Stimulated activated CD4-positive, alpha-beta T cell treated with anti-CD3 and anti-CD28 coated beads, Interleukin-1b, Interleukin-23, amount 100 ng/mL, for 48 hours (primary cell): ENCODE measurements around the gene MATK.

ENCODE experiments used
- DNase-seq: peaks from one replicate; pipeline ENCODE4 v3.0.0-alpha.2; 2020

Gene MATK

DNA sequence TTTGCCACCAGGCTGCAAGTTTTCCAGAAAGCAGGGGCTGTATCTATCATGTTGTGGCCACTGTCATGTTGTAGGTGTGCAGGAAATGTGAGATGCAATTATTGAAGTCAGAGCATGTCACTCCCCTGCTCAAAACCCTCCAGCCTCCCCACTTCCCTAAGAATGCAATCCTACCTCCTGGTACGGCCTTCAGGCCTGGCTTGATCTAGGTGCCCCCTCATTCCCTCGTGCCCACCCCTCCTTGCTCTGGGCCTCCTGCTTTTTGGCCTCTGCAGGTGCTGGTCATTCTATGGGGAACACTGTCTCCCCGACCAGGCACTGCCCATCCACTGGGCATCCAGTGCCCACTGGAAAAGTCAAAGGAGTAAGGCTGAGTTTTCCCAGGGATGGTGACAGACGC lies 28.5 kb upstream of the MATK start:
- no peak for DNase-seq

DNA sequence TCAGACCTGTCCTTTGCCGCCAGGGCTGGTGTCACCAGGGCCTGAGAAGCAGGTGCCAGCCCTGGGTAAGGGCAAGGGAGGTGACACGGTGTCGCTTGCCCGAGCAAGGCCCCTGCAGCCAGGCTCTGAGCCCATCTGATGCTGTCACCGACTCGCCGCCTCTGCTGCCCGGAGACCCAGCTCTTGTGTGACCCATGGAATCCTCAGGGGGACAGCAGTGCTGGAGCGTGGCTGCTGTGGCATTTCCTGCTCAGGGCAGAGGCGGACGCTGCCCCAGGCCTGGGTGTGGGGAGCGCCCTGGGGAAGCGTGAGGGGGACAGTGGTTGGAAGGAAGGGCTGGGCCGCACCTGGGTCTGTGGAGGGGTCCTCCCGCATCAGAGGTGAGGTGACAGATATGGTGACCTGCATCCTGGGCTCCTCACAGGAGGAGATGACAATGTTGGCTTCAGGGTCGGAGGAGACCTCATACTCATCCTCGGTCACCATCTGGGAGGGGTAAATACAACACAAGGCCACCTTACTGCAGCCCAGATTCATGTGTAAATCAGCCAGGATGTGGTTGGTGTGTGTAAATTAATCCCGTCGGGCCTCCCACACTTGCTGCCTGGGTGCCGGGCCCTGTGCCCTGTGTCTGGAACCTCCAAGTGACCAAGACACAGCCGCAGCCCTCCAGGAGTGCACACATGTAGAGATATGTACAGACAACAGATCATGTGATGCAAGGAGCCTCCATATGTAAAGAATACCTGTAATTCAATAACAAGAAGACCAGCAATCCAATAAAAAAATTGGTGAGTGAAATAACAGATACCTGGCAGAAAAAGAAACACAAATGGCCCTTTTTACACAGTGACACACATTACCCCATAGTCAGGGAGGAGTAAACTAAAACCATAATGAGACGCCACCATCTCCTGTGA lies 27.6 kb upstream of the MATK start:
- DNase-seq: no peak

DNA sequence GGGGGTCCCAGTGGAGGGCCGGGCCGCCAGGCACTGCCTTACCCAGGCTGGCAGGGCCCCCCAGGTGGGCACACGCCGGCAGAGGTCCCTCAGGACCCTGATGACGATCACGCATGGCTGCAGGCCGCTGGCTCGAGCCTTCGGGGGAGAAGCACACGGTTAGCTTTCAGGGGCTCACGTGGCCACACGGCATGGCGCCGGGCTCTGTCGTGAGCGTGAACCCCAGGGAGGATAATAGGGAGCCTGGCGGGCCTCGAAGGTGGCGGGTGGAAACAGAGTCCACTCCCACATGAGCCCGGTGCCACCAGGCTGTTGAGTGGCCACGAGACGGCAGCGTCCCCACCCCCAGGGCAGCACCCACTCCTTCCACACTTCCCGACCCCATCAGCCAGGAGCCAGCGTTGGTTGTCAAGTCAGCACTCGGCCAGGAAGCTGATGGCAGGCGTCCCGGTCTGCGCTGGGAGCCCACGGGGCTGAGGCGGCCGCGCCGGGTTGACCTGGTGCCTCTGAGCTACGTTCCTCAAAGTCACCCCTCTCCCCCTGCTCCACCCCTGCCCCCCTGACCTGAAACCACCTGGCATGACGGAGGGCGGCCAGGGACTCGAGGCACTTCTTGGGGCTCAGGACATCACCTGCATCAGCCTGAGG lies 24.7 kb upstream of the MATK start:
- no peak for DNase-seq

DNA sequence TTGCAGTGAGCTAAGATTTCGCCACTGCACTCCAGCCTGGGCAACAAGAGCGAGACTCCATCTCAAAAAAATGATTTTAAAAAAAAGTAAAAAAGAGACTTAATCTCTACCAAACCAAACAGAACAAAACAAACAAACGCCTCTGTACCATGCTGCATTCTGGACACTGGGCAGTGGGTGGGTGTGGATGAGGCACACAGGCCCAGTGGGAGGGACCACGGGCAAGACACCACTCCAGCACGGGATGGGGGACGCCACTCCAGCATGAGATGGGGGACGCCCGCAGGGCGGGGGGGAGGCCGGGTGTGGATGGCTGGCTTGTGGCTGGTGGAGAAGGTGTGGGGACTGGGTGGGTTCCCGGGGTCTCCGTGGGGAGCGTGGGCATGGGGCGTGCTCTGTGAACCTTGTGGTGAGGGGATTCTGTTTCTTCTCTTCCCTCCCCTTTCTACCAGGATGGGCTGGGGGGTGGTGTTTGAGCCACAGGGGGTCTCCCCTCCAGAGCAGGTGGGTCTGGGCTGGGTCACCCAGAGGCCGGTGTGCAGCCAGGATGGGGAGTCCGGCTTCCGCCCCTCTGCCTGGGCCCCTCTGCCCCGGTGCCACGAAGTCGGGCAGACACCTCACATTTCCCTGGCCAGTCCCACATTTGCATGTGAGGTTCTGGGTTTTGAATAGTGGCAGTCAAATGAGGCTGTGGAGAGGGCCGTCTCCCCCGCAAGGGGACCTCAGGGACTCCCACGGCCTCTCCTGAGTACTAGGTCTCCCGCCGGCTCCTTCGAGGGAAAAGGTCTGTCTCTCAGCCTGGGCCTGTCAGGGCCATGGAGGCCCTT lies 23.9 kb upstream of the MATK start:
- DNase-seq: no peak

DNA sequence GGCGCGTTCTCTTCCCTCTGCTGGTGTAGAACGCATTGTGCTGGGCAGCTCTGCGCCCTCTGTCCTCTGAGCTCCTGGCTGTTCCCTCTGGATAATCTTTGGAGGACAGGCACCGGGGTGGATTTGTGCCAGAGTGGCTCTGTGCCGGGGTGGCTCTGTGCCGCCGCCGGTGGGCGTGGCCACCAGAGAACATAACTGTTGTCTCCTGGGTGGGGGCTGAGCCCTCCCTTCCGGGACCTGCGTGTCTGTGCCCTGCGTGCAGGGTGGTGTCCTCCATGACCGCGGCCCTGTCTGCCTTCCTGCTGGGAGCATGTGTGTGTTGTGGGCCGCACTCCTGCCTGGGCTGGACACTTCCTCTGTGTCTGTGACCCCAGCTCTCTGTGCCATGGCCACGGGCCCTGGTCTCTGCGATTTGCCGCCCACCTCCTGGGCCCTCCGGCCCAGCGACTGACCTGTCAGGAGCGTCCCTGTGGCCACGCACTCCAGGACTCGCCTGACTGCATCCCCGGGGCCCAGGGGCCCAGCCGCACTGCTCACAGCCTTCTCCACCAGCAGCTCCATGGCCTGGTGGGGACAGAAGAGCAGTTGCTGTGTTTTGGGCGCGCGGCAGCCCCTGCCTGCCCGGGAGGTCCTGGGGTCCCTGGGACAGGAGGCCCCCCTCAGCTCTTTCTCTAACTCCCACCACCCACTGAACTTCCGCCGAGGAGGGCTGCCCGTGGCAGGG lies 22.4 kb upstream of the MATK start:
- no peak for DNase-seq

DNA sequence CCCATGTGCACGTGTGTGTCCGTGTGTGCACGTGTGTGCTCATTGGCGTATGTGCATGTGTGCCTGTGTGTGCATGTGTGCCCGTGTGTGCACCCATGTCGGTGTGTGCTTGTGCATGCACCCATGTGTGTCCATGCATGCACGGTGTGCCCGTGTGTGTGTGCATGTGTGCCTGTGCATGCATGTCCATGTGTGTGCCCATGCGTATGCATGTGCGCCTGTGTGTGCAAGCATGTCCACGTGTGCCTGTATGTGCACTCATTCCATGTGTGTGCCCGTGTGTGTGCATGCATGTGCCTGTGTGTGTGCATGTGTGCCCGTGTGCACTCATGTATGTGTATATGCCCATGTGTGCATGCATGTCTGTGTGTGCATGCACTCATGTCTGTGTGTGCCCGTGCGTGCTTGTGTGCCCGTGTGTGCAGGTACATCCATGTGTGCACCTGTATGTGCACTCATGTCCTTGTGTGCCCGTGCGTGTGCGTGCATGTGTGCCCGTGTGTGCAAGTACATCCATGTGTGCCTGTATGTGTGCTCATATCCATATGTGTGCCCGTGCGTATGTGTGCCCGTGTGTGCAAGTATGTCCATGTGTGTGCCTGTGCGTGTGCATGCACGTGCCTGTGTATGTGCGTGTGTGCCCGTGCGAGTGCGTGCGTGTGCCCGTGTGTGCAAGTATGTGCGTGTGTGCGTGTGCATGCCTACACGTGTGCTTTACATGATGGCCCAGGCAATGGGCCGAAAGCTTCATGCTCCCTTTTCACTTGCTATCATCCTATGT lies 21.6 kb upstream of the MATK start:
- no peak for DNase-seq

DNA sequence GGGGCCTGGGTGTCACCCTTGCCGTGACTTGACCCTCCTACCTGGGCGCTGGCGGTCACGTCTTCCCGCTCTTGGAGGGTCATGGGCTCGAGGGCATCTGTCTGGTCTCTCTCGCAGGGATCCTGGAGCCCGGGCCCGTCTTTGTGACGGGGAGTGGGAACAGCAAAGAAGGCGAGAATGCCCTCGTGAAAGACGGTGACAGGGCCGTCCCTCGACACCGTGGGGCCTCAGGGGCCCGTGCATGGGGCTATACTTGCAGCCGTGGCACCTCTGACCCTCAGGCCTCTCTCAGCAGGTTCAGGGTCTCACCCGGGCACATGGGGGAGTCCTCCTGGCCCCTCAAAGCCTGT lies 20.9 kb upstream of the MATK start:
- DNase-seq: no peak

DNA sequence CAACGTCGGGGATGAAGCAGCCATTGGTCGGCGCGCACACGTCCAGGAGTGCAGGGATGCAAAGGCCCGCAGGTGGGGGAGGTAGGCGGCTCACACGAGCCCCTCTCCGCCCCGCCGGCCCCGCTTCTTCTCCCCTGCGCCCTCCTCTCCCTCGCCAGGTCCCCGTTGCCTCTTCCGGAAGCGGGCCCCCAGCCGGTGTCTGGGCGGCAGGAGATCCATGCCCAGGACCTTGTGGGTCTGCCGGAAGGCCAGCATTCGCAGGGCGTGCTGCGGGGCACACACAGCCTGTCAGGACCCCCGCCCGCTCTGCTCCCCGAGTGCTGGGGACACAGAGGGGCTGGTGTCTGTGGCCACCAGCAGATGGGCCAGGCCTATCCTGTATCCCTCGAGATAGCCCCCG lies 19.7 kb upstream of the MATK start:
- DNase-seq: no peak

DNA sequence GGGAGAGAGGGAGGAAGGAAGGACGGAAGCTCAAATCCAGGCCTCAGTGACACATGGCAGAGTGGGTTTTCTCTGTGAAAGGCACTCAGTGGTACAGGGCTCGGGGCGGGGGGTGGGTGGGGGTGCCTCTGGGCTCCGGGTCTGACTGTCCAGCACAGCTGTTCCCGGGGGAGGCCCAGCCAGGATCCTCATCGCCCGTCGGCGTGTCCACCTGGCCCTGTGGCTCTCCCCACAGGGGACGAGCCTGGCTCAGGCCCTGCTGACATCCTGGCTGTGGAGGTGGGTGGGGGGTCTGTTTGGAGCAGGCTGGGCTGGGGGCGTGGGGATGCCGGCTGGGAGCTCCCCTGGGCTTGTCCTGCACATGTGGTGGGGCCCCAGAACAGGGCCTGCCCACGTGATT lies 18.2 kb upstream of the MATK start:
- no peak for DNase-seq

DNA sequence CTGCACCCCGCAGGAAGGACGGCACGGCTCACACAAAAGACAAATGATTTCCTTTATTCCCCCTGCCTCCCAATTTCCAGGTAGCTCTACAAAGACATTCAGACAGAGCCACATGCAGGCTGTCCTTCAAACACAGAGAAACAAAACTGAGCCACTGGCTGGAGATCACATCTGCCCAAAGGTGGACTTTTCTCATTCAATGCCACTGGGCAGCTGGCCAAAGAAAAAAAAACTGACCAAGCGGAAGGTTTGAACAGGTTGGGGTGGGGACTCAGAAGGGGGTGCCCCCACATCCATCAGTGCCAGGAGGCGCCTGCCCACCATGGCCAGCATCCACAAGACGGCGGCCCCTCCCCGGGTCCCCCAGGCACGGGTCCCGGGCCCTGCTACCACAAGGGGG lies 17.8 kb upstream of the MATK start:
- DNase-seq: no peak

DNA sequence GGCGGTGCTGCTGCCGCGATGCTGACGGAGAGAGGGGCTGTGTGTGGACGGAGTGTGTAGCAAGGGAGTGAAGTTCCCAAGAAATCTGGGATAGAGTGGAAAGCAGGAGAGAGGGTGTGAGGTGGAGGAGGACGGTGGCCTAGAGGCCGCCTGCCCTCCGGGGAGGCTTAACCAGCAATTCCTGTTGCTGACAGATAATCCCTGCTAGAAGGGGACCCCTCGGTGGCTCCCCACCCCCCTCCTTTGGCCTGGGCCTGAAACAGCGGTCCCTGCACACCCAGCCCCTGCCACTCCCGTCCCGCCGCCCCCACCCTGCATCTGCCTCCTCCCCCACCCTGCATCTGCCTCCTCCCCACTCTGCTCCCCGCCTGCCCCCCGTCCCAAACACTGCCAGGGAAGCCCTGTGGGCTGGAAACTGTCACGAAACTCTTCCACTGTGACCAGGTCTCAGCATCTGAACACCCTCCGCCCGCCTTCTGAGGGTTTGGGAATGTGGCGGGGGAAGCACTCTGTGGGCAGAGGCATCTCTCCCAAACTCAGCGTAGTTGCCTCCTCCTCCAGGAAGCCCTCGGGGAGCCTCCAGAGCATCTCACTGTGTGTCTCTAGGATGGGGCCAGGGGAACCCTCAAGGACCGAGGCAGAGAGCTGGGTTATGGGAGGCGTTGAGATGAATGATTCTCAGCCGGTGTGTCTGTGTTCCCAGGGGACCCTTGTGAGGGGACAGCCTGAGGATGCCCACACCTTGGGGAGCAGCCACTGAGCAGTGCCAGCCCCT lies 17.1 kb upstream of the MATK start:
- no peak for DNase-seq

DNA sequence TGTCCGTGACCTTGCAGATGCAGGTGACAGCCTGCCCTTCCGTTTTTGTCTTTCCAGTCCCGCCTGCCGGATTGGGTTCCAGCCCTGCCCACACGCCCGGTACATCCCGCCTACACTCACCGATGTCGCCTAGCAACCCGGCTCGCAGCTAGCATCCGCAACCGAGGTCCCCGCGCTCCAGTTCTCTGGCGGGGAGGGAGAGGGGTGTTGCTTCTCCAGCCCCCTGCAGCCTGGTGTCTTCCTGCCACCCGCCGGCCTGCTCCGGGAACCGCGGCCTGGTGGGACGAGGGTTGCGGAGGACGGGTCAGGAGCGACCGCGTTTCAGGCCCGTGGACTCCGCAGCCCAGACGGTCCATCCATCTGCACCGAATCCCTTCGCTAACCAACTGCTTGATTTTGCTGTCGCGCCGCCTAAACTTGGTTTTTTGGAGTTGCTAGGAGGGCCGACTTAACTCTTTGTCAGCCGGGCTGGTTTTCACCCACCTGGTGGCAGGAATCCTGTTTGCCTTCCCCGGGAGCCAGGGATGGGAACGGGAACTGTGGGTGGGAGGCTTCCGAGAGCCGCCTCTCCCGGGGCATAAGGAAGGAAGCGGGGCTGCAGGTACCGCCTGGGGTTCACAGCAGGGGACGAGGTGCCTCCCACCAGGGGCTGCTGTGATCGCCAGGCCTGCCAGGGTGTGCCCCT lies 15.4 kb upstream of the MATK start:
- DNase-seq: peak; percentile 46

DNA sequence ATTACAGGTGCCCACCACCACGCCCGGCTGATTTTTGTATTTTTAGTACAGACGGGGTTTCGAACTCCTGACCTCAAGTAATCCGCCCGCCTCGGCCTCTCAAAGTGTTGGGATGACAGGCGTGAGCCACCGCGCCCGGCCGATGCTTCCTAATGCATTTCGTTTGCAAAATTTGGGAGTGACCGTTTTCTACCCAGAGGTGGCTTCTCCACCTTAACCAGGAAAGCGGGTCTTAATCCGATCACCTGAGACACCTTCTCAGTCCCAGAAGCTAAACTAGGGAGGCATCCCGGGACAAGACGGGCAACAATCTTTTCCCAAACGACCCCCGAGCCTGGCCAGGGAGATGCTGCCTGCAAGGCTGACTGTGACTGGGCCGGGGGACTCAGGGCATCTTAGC lies 14.8 kb upstream of the MATK start:
- no peak for DNase-seq

DNA sequence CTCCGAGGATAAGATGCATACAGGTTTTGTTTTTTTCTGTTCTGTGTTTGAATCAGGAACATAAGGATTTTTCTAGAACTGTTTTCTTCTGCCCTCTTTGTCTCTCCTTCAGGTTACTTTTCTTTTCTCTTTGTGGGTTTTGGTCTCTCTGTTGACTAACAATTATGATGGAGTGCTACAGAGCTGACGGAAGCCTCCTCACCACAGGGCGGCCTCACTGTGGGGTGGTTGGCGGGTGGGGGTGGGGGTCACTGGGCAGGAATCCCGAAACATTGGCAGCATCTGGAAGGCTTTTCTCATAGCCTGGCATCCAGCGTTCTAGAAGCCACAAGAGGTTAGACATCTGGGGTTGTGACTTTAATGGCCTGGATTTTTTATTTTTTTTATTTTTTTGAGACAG lies 12.0 kb upstream of the MATK start:
- no peak for DNase-seq

DNA sequence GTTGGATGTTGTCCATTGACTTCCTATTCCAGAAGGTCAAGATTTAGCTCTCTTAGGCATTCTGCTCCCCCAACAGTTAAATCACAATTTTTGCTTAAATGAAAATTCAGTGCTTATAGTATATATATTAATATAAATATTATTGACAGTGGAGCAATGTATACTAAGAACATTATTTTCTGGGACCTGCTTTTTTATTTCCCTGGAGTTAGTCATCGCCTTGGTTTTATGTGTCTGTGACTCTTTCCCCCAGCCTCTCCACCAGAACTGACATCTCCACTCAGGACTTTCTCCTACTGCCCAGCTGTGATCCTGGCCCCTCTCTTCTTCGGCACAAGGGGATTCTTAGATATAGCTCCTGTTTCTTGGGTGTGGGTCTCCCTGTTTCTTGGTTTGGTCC lies 10.2 kb upstream of the MATK start:
- no peak for DNase-seq

DNA sequence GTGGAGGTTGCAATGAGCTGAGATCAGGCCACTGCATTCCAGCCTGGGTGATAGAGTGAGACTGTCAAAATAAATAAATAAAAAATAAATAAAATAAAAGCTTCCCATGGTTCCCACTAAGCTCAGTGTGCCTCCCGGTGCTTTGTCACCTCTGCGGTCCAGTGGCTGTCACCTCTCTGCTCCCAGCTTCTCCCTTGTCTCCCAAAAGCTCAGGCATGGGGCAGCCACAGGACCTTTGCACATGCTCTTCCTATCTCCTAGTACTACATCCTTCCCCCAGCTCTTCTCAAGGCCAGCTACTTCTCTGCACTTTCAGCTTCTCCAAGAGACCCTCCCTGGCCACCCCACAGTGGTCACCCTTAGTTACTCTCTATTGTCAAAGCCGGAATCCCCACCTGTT lies 7.6 kb upstream of the MATK start:
- no peak for DNase-seq

DNA sequence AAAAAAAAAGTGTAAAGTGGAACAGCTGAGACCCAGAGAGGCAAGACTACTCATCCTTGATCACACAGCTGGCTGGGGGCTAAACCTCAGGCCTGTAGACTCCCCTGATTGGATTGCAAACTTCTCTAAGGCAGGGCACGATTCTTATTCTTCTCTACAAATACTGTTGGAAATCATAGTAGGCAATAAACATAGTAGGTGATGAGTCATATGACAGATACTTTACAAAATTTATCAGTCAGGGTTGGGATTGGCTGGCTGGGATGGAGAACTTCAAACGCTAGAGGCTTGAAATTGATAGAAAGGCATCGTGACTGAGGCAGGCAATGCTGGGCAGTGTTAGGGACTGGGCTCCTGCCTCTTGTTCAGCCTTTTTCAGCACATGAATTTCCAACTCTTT lies 5.9 kb upstream of the MATK start:
- no peak for DNase-seq

DNA sequence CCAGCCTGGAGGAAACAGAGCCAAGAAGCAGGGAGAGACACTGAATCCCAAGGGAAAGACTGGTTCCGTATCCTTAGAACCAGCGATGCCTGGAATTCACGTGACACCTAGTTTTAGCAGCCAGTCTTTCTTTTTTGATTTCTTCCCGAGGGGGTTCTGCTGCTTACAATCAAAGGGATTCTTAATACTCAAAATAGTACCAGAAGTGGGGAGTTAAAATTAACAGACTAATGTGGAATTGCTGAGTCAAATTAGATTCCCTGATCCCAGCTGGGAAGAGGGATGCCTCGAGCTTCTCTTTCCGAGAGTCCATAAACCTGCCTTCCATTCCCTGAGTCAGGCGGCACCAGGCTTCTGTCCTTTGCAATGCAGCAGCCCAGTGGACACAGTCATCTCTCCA lies 4.8 kb upstream of the MATK start:
- DNase-seq: no peak

DNA sequence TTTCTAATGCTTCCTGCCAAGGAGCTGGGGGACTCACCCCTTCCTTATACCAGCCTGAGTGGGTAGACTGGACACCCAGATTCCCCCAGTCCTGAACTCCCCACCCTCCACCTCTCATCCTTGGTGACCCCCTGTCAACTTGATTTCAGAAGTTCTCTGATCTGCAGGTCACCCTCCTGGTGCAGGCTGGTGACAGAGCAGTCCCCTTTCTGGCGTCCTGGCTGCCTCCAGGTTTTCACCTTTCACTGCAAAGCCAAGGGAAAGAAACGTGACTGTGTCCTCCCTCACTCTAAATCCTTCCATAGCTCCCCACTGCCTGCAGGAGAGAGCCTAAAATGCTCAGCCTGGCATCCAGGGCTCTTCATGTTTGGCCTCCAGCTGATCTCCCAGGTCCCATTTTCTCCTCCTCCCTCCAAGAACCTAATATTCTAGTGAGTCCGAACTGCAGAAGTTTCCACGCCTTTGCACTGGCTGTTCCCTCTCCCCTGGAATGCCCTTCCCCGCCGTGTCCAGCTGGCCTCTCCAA lies 4.1 kb upstream of the MATK start:
- no peak for DNase-seq

DNA sequence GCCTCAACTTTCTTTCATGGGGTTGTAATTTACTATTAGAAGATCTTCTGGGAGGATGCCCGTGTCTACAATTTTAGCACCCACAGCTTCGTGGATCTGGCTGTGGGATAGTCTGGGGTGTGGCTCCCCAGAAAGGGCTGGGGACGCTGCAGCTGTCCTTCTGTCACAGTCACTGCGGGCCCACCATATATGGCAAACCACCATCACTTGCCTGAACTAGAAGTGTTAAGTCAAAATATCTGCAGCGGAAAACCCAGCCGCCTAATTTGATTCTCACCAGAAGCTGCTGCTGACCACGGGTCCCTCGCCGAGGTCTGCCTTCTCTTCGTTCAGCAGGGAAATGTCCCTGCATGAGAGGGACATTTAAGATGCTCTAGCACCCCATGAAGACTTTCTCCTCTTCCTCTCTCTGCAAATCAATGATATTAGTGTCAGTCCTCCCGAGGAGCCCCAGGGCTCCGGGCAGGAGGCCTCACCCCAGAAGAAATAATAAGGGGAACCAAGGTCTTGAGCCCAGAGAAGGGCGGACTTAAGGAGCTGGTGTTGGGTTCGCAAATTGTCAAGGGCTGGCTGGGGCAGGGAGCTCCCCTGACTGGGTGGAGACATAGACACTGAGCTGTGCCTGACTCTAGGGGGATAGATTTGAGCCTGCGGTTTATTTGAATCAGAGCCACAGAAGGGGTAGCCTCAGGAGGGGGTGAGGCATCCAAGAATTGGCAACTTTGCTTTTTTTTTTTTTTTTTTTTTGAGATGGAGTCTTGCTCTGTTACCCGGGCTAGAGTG lies 3.0 kb upstream of the MATK start:
- no peak for DNase-seq
